HEK293 (cell line): ENCODE measurements around the gene BLZF1.

ENCODE experiments used
- CTCF ChIA-PET: fragments of 350-600 bp; formaldehyde crosslinking; extraction: SDS; loops from one replicate; lab custom pipeline; 2021; ENCODE audit warnings: antibody characterized with exemption; lab: Yijun Ruan, JAX
- POLR2A ChIA-PET: fragments of 300-600 bp; formaldehyde crosslinking; extraction: SDS; loops from one replicate; lab custom pipeline; 2020; ENCODE audit warnings: antibody characterized with exemption, inconsistent platforms; lab: Yijun Ruan, JAX
- H3K27ac ChIP-seq: fragments of 200-500 bp; sonication (Bioruptor generic); 2 replicates; pipeline ENCODE4 v1.5.1; 2014; ENCODE audit warnings: low read depth, low read length, control low read depth, inconsistent platforms; ENCODE audit errors: extremely low read depth
- H3K36me3 ChIP-seq, 2 experiments: fragments of 200-500 bp in 1 of 2; sonication (Bioruptor generic) in 1 of 2; 1 replicate in 1 of 2; 2 replicates in 1 of 2; pipeline ENCODE4 v1.5.1; 2014 to 2017; ENCODE audit warnings: inconsistent platforms in 2 of 2, low read length in 2 of 2; ENCODE audit not compliant: control insufficient read depth in 2 of 2, insufficient read depth in 1 of 2
- H3K4me1 ChIP-seq: fragments of 200-500 bp; sonication (Bioruptor generic); 2 replicates; pipeline ENCODE4 v1.5.1; 2014; ENCODE audit warnings: mild to moderate bottlenecking, low read length, inconsistent platforms; ENCODE audit not compliant: control insufficient read depth, insufficient read depth
- H3K4me3 ChIP-seq: 2 replicates; pipeline ENCODE4 v1.5.1; 2011; ENCODE audit warnings: low read depth, mild to moderate bottlenecking, control low read depth, low read length, moderate library complexity
- H3K9me3 ChIP-seq: fragments of 200-500 bp; sonication (Bioruptor generic); 2 replicates; pipeline ENCODE4 v1.5.1; 2014; ENCODE audit warnings: low read depth, low read length, inconsistent platforms; ENCODE audit not compliant: control insufficient read depth, insufficient read depth
- BCL11A ChIP-seq: fragments of 450-650 bp; formaldehyde crosslinking; IDR thresholded peaks from 2 replicates; pipeline ENCODE4 v1.5.1; 2016; ENCODE audit warnings: low read depth, missing biosample characterization, missing genetic modification characterization
- IKZF3 ChIP-seq: fragments of 450-650 bp; IDR thresholded peaks from 2 replicates; pipeline ENCODE4 v1.5.0; 2018; ENCODE audit warnings: missing biosample characterization, mild to moderate bottlenecking, missing genetic modification characterization, moderate library complexity
- OVOL3 ChIP-seq: fragments of 450-650 bp; formaldehyde crosslinking; IDR thresholded peaks from 2 replicates; pipeline ENCODE4 v1.5.1; 2016; ENCODE audit warnings: missing biosample characterization, missing genetic modification characterization
- PRDM10 ChIP-seq: fragments of 450-650 bp; formaldehyde crosslinking; IDR thresholded peaks from 2 replicates; pipeline ENCODE4 v1.5.1; 2016; ENCODE audit warnings: missing biosample characterization, missing genetic modification characterization
- SALL2 ChIP-seq: fragments of 450-650 bp; formaldehyde crosslinking; IDR thresholded peaks from 2 replicates; pipeline ENCODE4 v1.5.0; 2017; ENCODE audit warnings: missing biosample characterization, mild to moderate bottlenecking, missing genetic modification characterization, borderline replicate concordance
- ZBTB1 ChIP-seq: fragments of 450-650 bp; formaldehyde crosslinking; IDR thresholded peaks from 2 replicates; pipeline ENCODE4 v1.5.1; 2016; ENCODE audit warnings: missing biosample characterization, missing genetic modification characterization
- ZBTB8A ChIP-seq: fragments of 450-650 bp; formaldehyde crosslinking; IDR thresholded peaks from 2 replicates; pipeline ENCODE4 v1.5.1; 2016; ENCODE audit warnings: missing biosample characterization, missing genetic modification characterization
- ZEB2 ChIP-seq: fragments of 450-650 bp; formaldehyde crosslinking; IDR thresholded peaks from 2 replicates; pipeline ENCODE4 v1.5.1; 2016; ENCODE audit warnings: missing biosample characterization, missing genetic modification characterization
- ZNF140 ChIP-seq: fragments of 450-650 bp; formaldehyde crosslinking; IDR thresholded peaks from 2 replicates; pipeline ENCODE4 v1.5.1; 2016; ENCODE audit warnings: missing biosample characterization, missing genetic modification characterization
- ZNF174 ChIP-seq: fragments of 450-650 bp; formaldehyde crosslinking; IDR thresholded peaks from 2 replicates; pipeline ENCODE4 v1.5.0; 2017; ENCODE audit warnings: missing biosample characterization, mild to moderate bottlenecking, missing genetic modification characterization
- ZNF202 ChIP-seq: fragments of 450-650 bp; formaldehyde crosslinking; IDR thresholded peaks from 2 replicates; pipeline ENCODE4 v1.5.1; 2016; ENCODE audit warnings: missing biosample characterization, missing genetic modification characterization, borderline replicate concordance
- ZNF280D ChIP-seq: fragments of 450-650 bp; formaldehyde crosslinking; IDR thresholded peaks from 2 replicates; pipeline ENCODE4 v1.5.1; 2016; ENCODE audit warnings: missing biosample characterization, missing genetic modification characterization
- ZNF335 ChIP-seq: fragments of 450-650 bp; formaldehyde crosslinking; conservative IDR thresholded peaks from 2 replicates; pipeline ENCODE4 v1.5.1; 2016; ENCODE audit warnings: missing biosample characterization, missing genetic modification characterization
- ZNF639 ChIP-seq: fragments of 450-650 bp; formaldehyde crosslinking; IDR thresholded peaks from 2 replicates; pipeline ENCODE4 v1.5.1; 2016; ENCODE audit warnings: missing biosample characterization, missing genetic modification characterization
- ZNF843 ChIP-seq: fragments of 450-650 bp; formaldehyde crosslinking; IDR thresholded peaks from 2 replicates; pipeline ENCODE4 v1.5.1; 2016; ENCODE audit warnings: missing biosample characterization, missing genetic modification characterization

The BLZF1 gene

GRCh38 chr1:169363046-169363730 lies 4.8 kb upstream of the BLZF1 start:
- Histone ChIP-seq H3K4me1 (0 out of 2 replicates have a peak, but pooled peaks cover 2% of the 10 kb centered on the region), H3K27ac (no peak overlapping the region), H3K9me3 (no peaks in the 10 kb centered on the region), H3K4me3 (no peak overlapping the region)
- POLR2A ChIA-PET = no interaction called here
- 0 out of 2 replicates have a peak, but pooled peaks have one; percentile 22 for TF ChIP-seq ZEB2 (tag by site-specific recombination)
- no peak for TF ChIP-seq ZNF202
- TF ChIP-seq ZNF639 (tag by site-specific recombination) = no peak
- no peak for TF ChIP-seq OVOL3 (tag by site-specific recombination)
- TF ChIP-seq ZNF843 (tag by site-specific recombination) = no peak
- TF ChIP-seq, all 188 proteins: peak for 1
- CTCF ChIA-PET = no interaction called here
- H3K36me3 ChIP-seq = peaks cover 0 to 4% of the 10 kb centered on the region in 2 experiments; a peak in 1 of 3 replicates

- TF ChIP-seq ZNF174 (tag by site-specific recombination) = no peak
- no peak for TF ChIP-seq SALL2 (tag by site-specific recombination)
- no peak for TF ChIP-seq ZNF140
- TF ChIP-seq ZBTB1 (tag by site-specific recombination) = no peak
- no peak for TF ChIP-seq BCL11A (tag by site-specific recombination)
- no peak for TF ChIP-seq ZNF280D (tag by site-specific recombination)
- 0 out of 2 replicates have a peak, but pooled peaks cover 2% of the 10 kb centered on the region for H3K4me1 ChIP-seq
- no peak overlapping the region for H3K27ac ChIP-seq
- no peak overlapping the region for H3K4me3 ChIP-seq
- H3K9me3 ChIP-seq = no peaks in the 10 kb centered on the region
- POLR2A ChIA-PET = no interaction called here
- H3K36me3 ChIP-seq = peaks cover 0 to 8% of the 10 kb centered on the region in 2 experiments; a peak in 2 of 3 replicates
- CTCF ChIA-PET = interaction anchor here (1.5 kb wide), 1 partner anchor 16 kb away, joined by 3 read pairs; no protein-coding TSS in a partner anchor
Measured at GRCh38 chr1:169364948-169365347, 3.0 kb upstream of the BLZF1 start.

GRCh38 chr1:169367096-169367685 lies 804 bp upstream of the BLZF1 start:
- Histone ChIP-seq H3K27ac (no peak overlapping the region), H3K4me1 (0 out of 2 replicates have a peak, but pooled peaks cover 2% of the 10 kb centered on the region), H3K9me3 (no peaks in the 10 kb centered on the region), H3K36me3 (peaks cover 9 to 30% of the 10 kb centered on the region in 2 experiments; a peak in 2 of 3 replicates), H3K4me3 (peak overlapping the region; percentile 83)
- ChIA-PET POLR2A (interaction anchor here (1.8 kb wide), 1 partner anchor 60 kb away, joined by 11 read pairs; the partner anchor contains the start of gene CCDC181), CTCF (interaction anchor here (0.9 to 1.3 kb wide), 2 partner anchors 19 to 1024 kb away, joined by 3 to 4 read pairs; no protein-coding TSS in a partner anchor)
- TF ChIP-seq IKZF3 (tag by site-specific recombination) (0 out of 2 replicates have a peak, but pooled peaks have one; percentile 8), PRDM10 (tag by site-specific recombination) (peak; percentile 89; the same call in 1 of the 2 replicates), ZBTB8A (tag by site-specific recombination) (0 out of 2 replicates have a peak, but pooled peaks have one; percentile 6), ZNF335 (peak; percentile 86)
